ENCODE results near the gene NAV1. TPM values are rescaled to one million over a fixed set of nuclear protein-coding genes. Genes with fewer than 3 reads are reported as not detected.

The NAV1 gene
- total and polyA plus RNA-seq, 2 of the 8 experiments (the other 6 are each of a cell fraction or from before 2014, with no cell fraction given), result 9.9 to 42.7 TPM

- TF ChIP-seq CHD7 (IDR thresholded peaks at IDR 0.05; ENCODE audit: insufficient replicate concordance, low read length) (no peak), KDM4A (IDR thresholded peaks at IDR 0.05; ENCODE audit: low read depth, low read length, severe bottlenecking) (no peak), JUN (IDR thresholded peaks at IDR 0.05; ENCODE audit: low read depth, low read length) (no peak), CREB1 (IDR thresholded peaks at IDR 0.05) (no peak), TBP (IDR thresholded peaks at IDR 0.05; ENCODE audit: low read depth, low read length) (no peak), MAX (IDR thresholded peaks at IDR 0.05) (no peak), HDAC6 (IDR thresholded peaks at IDR 0.05; ENCODE audit: low read depth, low read length) (no peak), KDM5A (IDR thresholded peaks at IDR 0.05; ENCODE audit: low read length) (no peak), NRF1 (IDR thresholded peaks at IDR 0.05; ENCODE audit: low read depth, low read length) (no peak), HDAC2 (IDR thresholded peaks at IDR 0.05; ENCODE audit: borderline replicate concordance in 1 of 2, low read depth in 2 of 2, low read length in 2 of 2) (no peak), TAF7 (optimal IDR thresholded peaks at IDR 0.05; ENCODE audit: borderline replicate concordance, low read depth, low read length) (no peak), ZNF274 (IDR thresholded peaks at IDR 0.05; ENCODE audit: borderline replicate concordance, extremely low read depth, low read length) (no peak)
These were observed 11.0 kb upstream of the NAV1 start (continued) for GRCh38 chr1:201527879-201528278.

Data from H1 (cell line).